RPMI8226 (cell line): ENCODE measurements around the gene IL12RB1.
A peak's percentile ranks its signal among the peaks of the same experiment; 100 is the strongest.

Experiments used
- DNase-seq: peaks from one replicate; pipeline ENCODE4 v3.0.0-alpha.2; 2015

Gene IL12RB1

DNA sequence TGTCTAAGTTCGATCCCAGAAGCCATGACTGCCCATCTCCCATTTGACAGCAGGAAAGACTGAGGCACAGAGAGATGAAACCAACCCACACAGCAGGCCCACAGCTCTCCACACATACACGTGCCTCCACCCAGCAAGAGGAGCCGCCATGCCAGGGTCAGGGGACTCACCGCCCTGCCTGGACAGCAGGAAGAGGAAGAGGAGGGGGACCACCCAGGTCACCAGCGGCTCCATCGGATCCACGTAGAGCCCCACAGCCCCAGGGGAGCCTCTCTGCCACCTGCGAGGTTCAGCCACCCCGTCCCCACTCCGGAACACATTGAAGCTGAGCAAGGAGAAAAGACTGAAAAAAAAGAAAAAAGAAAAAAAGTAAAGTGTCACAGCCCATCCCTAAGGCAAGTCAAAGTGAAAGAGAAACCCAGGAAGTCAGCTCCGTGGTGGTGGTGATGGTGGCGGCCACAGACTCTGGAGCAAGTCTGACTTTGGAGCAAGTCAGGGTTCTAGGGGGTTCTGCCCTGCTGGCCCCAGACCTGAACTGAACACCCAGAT is at the start of gene IL12RB1:
Gene IL12RB1 (minus strand): TSS at position 345 of the 549 bp plus-strand sequence. CDS start 111 bp downstream, at position 234.
- DNase-seq, result peak; percentile 51

DNA sequence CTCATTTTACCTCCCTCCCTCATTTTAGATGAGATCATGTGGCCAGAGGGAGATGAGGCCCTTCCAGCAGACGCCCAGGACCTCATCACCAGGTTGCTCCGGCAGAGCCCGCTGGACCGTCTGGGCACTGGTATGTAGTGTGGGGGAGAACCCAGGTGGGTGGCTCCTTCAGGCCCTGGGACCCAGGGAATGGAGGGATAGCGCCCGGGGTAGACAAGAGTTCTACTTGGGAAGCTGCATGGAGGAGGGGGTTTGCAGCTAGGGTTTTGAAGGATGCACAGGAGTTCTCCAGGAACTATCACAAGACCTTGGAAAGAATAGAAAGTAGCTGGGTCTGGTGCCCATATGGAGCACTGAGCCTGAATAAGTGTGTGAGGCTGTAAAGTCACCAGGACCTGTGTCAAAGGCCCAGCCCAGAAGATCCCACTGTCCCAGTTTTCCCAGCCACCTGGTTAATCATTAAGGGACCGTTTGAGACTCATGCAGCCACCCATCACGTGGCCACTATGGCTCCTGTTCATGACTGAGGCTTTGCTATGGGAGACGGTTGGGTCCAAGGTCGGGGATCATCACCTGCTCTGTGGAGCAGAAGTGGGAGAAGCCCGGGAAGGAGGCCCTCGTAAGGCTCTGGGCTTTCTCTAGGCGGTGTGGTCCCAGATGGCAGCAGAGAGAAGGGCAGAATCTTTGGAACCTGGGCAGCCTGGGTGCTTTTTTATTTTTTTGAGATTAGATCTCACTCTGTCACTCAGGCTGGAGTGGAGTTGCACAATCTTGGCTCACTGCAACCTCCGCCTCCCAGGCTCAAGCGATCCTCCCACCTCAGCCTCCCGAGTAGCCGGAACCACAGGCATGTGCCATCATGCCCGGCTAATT is 49.2 kb upstream of the IL12RB1 start:
- no peak for DNase-seq

DNA sequence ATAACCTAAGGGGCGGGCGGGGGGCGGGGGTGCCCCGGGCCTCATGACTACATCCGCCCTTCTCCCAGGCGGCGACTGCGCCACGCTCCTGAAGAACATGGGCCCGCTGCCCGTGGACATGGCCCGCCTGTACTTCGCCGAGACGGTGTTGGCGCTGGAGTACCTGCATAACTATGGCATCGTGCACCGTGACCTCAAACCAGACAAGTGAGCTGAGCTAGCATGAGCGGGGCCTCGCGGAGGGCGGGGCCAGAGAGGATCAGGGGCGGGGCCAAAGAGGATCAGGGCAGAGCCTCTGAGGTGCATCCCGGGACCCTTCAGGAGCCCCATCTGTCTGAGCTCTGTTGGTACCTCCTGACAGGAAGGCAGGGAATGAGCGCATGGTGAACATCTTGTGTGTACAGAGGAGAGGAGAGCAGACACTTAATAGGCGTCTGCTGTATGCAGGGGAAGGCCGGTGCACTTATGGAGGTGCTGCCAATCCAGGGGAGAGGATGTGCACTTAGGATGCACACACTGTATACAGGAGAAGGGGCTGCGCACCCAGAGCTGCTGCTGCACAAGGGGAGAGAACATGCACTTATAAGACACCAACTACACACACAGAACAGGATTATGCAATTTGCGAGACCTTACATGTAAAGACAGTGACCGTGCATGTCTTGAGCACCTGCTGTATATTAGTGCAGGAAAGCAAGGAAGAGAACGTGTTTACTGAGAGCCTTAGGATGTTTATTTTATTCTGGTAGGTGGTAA is 45.3 kb upstream of the IL12RB1 start:
- DNase-seq, result no peak

DNA sequence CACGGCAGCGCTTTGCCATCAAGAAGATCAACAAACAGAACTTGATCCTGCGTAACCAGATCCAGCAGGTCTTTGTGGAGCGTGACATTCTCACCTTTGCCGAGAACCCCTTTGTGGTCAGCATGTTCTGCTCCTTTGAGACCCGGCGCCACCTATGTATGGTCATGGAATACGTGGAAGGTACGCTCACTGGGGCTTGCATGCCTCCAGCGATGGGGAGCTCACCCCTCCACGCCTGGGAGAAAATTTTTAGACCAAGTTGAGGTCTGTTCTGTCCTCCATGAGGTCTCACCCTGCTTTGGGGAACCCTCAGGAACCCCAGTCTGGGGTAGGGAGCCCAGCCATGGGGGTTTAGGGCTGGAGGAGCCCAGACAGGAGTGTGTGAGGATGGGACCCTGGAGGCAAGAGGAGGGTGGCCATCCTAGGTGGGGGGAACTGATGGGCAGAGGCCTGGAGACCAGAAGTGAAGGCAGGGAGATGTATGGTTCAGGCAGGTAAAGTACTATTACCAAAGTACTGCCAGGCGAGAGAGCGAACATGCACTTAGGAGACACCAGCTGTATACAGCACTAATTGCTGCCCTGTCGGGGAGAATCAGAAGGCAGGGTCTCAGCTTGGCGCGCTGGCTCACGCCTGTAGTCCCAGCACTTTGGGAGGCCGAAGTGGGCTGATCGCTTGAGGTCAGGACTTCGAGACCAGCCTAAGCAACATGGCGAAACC is 43.9 kb upstream of the IL12RB1 start:
- no peak for DNase-seq

DNA sequence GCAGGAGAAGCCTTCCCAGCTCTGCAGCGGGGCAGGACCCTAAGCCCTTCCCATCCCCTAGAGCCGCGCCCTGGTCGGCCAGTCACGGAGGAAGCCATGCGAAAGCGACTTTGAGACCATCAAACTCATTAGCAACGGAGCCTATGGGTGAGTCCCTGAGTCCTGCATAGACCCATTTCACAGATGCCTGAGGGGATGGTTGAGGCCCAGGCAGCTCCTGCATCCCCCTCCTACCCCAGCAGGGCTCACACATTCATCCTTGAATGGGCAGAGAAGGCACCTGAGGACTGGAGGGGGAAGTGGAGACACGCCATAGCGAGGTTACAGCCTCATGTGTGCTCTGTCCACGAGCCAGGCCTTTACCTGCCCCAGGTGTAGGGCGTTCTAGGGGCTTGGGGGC is 42.1 kb upstream of the IL12RB1 start:
- DNase-seq, result no peak

DNA sequence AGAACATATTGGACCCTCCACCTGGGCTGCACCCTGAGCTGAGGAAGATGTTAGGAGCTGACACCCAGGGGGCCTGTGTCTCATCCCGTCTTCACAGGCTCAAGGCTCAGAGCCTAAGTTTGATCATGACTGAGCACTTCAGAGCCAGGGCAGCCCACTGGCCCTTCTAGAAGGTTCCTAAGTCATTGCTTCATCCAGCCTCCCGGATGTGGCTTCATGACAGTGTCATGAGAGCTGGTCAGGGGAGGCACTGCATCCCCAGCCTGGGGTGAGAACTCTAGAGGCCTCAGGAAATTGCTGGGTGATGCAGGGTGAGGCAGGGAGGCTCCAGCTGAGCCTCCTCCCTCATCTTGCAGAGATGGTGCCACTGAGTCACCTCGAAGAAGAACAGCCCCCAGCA is 41.3 kb upstream of the IL12RB1 start:
- DNase-seq, result no peak

DNA sequence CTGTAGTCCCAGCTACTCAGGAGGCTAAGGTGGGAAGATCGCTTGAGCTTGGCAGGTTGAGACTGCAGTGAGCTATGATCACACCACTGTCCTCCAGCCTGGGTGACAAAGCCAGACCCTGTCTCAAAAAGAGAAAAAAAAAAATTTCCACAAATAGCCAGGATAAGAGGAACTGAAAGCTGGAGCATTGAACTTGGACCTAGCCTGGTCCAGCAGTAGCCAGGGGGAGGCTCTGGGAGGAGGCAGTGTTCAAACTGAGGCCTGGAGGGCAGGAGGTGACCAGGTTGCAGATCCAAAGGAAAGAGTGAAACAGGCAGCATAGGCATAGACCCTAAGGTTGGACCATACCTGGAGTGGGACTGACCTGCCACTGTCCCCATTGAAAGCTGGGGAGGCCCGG is 39.4 kb upstream of the IL12RB1 start:
- DNase-seq, result no peak

DNA sequence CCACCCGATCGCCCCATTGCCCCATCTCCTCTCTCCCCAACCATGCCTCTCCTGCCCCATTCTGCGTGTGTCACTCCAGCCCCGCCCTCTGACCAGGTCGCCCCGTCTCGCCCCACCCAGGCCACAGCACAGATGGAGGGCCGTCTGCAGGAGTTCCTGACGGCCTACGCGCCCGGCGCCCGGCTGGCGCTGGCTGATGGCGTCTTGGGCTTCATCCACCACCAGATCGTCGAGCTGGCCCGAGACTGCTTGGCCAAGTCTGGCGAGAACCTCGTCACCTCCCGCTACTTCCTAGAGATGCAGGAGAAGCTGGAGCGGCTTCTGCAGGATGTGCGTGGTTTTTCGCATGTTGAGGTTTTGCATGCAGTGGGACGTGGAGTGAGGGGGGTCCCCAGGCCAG is 37.1 kb upstream of the IL12RB1 start:
- DNase-seq, result no peak

DNA sequence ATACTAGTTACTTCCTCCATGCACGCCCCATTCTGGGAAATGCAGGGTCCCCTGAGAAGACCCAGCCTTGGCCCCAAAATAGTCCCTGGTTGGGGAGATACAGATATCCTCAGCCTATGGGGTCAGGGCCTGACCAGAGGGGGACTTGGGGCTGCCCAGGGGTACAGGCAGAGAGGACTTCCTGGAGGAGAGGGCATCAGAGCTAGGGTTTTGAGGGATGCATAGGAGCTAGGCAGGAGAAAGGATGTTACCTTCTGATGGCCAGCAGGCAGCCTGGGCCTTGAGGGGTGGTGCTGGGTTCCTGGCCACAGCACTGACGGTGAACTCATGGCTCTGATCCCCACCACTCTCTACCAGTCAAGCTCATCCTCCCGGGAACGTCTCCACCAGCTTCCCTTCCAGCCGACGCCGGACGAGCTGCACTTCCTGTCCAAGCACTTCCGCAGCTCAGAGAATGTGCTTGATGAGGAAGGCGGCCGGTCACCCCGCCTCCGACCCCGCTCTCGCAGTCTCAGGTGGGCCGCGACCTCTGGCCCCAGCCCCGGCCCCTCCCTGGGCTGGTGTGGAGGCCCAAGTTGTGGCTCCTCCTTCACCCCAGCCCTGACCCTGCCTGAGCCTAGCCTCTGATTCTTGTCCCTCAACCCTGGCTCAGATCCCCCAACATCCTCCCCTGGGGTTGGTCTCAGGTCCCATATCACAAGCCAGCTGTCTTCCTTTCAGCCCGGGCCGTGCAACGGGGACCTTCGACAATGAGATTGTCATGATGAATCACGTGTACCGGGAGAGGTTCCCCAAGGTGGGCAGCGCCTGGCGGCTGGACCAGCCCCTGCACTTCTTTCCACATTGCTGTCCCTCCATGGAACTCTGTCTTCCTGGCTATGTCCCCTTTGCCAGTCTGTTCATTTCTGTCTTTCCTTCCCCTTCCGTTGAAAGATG is 36.4 kb upstream of the IL12RB1 start:
- no peak for DNase-seq

DNA sequence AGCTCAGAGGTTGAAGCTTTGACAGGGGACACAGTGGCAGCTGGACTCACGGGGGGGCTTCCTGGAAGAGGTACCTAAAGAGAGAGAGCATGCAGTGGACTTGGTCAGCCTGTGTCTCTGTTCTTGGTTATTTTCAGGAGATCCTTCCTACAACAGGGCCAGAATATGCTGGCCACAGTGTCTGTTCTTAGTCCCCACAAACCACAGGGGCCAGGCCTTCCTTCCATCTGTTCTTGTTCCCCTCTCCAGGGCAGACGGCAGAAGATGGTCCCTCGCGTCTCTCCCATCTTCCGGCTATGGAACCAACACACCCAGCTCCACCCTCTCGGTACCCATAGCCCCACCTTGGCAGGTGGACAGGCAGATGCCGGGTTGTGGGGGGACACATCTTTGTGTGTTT is 35.7 kb upstream of the IL12RB1 start:
- DNase-seq, result no peak

DNA sequence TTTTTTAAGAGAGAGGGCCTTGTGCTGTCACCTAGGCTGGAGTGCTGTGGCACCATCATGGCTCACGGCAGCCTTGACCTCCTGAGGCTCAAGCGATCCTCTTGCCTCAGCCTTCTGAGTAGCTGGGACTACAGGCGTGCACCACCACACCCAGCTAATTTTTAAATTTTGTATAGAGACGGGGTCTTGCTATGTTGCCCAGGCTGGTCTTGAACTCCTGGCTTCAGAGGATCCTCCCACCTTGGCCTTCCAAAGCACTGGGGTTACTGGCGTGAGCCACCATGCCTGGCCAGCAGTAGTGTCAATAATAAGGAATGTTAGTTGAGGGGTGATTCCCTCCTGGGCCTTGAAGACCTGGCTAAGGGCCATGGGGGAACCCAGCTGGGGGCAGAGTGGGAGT is 34.4 kb upstream of the IL12RB1 start:
- DNase-seq, result no peak

DNA sequence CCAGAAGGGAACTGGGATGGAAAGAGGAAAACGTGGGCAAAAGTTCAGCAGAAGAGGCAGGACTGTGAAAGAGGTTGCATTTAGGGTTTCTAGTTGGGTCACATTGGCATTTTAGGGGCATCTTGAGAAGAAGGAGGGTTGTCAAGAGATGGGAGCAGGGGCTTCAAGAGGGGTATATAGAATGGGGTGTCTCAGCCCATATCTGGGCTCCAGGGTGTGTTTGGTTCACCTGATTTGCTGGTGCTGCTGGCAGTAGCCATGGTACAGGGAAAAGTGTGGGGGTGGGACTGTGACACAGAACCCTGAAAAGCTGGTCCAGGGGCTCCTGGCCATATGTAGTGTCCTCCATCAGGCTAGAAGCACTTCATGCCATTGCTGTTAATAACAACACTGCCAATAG is 33.4 kb upstream of the IL12RB1 start:
- DNase-seq, result no peak

DNA sequence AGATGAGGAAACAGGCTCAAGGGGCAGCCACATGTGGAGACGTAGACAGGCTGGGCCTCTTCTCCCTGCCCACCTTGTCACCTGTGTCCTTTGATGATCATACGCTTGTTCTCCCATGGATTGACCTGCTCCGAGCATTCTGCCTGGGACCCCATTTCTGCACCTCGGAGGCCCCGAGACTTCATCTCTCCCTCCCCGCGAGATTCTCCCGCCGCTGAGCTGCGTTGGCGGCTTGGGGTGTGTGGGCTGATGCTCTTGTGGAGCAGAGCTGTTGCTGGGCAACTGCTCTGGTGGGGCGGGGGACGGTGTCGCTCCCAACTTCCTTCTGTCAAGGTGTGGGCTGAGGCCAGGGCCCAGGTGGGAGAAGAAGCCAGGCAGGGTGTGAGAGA is 33.0 kb upstream of the IL12RB1 start:
- DNase-seq, result no peak

DNA sequence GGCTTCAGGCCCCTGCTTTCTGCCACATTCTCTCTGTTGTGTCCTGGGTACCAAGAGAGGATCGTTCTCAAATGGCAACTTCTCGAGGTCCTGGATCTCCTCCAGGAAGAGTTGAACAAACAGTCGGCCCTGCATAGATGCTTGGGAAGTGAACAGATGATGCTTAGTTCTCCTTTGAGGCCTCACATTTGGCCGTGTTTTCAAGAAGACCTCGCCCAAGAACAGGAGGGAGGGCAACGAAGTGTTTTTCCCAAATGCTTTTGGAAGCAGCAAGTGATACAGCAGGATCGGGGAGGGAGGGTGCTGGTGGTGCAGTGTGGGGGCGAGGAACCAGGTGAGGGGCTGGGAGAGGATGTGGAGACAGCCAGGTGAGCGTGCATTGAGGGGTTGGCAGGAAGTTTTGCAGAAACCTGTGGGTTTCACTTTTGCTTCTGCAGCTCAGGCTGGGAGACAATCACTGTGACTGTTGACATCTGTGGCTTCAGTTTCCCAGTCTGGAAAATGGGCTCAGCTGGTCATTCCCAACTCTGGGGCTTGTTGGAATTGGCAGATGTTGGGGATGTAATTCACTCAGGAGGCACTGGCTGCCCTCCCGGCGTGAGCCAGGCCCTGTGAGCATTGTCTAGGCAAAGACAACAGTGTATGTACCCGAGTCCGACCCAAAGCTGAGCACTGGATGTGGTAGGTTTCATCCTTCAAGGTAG is 32.4 kb upstream of the IL12RB1 start:
- peak; percentile 64 for DNase-seq

DNA sequence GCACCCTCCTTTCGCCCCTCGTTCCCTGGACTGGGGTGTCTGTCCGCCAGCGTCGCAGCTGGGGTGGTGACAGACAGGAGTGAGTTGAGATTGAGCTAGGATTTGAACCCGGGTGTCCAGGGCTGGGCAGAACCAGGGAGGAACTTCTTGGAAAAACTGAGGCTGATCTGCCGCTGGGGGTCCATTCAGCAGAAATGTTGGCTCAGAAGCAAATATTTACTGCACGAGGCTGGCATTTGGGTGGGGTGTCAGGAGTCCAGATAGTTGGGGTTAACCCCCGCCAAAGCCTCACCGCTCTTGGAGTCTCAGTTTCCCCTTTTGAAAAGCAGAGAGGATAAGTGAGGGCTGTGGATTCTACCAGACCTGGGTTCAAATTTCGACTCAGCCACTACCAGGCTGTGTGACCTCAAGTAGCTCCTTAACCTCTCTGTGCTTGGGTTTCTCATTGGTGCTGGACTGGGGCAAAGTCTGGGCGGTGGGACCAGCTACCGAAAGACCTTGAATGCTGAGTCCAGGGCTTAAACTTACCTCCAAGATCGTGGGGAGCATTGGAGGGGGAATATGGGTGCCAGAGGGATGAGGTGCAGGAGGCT is 31.8 kb upstream of the IL12RB1 start:
- no peak for DNase-seq

DNA sequence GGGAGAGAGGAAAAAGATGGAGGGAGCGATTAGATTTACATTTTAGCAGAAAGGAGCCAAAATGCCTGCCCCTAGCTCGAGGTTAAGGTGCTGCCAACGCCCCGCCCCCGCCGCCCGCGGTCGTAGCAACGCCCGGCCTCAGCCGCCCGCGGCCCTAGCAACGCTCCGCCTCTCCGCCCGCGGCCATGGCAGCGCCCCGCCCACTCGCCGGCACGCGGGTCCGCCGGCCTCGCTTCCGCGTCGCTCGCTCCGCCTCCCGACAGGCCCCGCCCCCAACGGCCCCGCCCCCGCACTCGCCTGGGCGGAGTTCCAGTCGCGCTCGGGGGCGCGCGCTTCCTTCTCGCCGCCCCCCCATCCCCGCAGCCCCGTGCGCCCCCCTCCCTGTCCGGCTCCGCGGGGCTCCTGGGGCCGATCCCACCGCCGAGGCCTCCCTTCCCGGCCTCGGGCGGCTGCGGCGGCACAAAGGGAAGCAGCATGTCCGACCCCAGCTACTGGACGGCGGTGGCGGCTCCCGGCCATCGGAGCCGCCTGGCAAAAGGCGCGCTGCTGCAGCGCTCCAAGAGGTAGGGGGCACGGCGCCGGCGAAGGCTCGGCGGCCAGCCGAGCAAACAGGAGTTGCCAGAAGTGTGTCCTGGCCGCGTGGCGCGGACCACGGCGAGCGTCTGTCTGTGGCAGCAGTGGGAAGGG is 31.1 kb upstream of the IL12RB1 start:
- peak; percentile 96 for DNase-seq

DNA sequence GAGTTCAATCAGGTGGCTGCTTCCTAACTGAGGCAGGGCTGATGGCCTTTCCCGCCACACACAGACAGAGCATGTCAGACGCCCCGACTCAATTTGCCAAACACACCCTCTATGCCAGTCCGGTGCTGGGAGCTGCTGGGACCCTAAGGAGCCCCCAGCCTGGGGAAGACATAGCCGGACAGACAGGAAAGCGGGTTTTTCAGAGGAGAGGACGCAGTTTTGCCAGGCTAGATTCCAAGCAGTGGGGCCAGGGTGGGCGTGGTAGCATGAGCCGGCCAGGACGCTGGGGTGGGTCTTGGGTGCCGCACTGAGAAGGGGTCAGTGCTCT is 30.6 kb upstream of the IL12RB1 start:
- DNase-seq, result no peak

DNA sequence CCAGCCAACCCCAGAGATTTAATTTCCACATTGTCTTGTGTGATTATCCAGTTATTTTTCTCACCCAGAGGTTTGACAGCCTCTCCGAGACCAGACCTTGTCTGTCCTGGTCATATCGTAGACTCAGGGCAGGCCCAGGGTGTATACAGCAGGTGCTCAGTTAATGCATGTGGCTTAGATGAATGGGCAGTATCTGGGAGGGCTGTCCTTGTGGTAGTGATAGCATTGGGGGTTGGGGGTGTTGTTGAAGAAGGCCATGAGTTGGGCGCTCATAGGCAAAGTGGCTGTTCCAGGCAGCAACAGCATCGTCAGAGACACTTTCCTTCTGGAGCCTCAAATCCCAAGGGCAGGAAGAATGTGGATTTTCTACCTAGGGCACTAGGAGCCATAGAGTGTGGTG is 27.7 kb upstream of the IL12RB1 start:
- DNase-seq, result no peak

DNA sequence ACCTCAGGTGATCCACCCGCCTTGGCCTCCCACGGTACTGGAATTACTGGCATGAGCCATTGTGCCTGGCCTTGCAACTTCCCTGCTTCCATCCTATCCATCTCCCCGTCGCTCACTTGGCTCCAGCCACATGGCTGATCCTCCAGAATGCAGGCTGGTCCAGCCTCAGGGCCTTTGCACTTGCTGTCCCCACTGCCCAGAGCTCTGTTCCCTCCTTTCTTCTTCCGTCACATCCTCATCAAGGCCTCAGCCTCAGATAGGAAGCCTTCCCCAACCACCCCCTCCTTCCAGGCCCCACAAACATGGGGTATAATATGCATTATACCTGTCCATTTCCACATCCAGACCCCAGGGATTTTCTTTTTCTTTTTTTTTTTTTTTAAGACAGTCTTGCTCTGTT is 27.1 kb upstream of the IL12RB1 start:
- no peak for DNase-seq

DNA sequence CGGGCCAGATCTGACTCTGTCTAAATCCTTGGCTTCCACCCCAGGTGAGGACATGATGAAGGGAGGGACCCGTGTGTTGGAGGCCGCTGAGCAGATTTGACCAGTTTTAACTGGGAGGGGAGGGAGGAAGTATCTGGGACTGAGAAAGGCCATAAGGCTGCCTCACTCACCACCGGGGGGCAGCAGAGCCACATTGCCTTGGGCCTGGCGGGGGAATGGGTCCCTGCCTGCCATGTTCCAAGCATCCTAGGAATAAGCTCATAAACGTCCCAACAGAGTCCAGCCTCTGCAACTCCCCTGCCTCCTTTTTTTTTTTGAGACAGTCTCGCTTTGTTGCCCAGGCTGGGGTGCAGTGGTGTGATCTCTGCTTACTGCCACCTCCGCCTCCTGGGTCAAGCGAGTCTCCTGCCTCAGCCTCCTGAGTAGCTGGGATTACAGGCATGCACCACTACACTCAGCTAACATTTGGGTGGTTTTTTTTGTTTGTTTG is 26.3 kb upstream of the IL12RB1 start:
- peak; percentile 84 for DNase-seq
